OCI-LY1 (cell line): ENCODE data around the gene RIPOR2.

Experiments
- H2AFZ ChIP-seq: fragments of 200-600 bp; sonication (generic), shearing (Covaris generic); 2 replicates; pipeline ENCODE4 v1.6.0; 2014; ENCODE audit warnings: antibody characterized with exemption, mild to moderate bottlenecking, low read length
- H3F3A ChIP-seq: fragments of 200-600 bp; sonication (generic), shearing (Covaris generic); 2 replicates; pipeline ENCODE4 v1.6.0; 2014; ENCODE audit warnings: mild to moderate bottlenecking, antibody characterized with exemption, low read length, moderate library complexity; ENCODE audit not compliant: insufficient read depth
- H3K27ac ChIP-seq: fragments of 200-600 bp; sonication (generic); 2 replicates; pipeline ENCODE4 v1.5.1; 2014; ENCODE audit warnings: low read length, mixed run types, mild to moderate bottlenecking, low read depth; ENCODE audit not compliant: poor library complexity, severe bottlenecking
- H3K27me3 ChIP-seq: fragments of 200-600 bp; sonication (generic); 2 replicates; pipeline ENCODE4 v1.6.0; 2014; ENCODE audit warnings: antibody characterized with exemption, mild to moderate bottlenecking, low read length, moderate library complexity; ENCODE audit not compliant: insufficient read depth
- H3K36me3 ChIP-seq: fragments of 200-600 bp; sonication (generic); 2 replicates; pipeline ENCODE4 v1.6.1; 2014; ENCODE audit warnings: mild to moderate bottlenecking, antibody characterized with exemption, low read length, moderate library complexity, mixed read lengths; ENCODE audit not compliant: insufficient read depth
- H3K4me1 ChIP-seq: fragments of 200-600 bp; sonication (generic); 2 replicates; pipeline ENCODE4 v1.5.1; 2014; ENCODE audit warnings: mild to moderate bottlenecking, low read length, moderate library complexity; ENCODE audit not compliant: insufficient read depth, severe bottlenecking
- H3K4me2 ChIP-seq: fragments of 200-600 bp; sonication (generic), shearing (Covaris generic); 2 replicates; pipeline ENCODE4 v1.6.1; 2014; ENCODE audit warnings: low read length
- H3K4me3 ChIP-seq: fragments of 200-600 bp; sonication (generic); 2 replicates; pipeline ENCODE4 v1.5.1; 2014; ENCODE audit warnings: low read length, low read depth, mild to moderate bottlenecking, mixed read lengths; ENCODE audit not compliant: poor library complexity, severe bottlenecking
- H3K79me2 ChIP-seq: fragments of 200-600 bp; shearing (Covaris generic); 2 replicates; pipeline ENCODE4 v1.6.1; 2016; ENCODE audit warnings: mixed run types, low read length, mixed read lengths; ENCODE audit not compliant: insufficient read depth
- H3K9ac ChIP-seq: fragments of 200-600 bp; sonication (generic), shearing (Covaris generic); 2 replicates; pipeline ENCODE4 v1.6.1; 2014; ENCODE audit warnings: mild to moderate bottlenecking, low read length, mixed read lengths
- H3K9me2 ChIP-seq: fragments of 200-600 bp; sonication (generic), shearing (Covaris generic); 2 replicates; pipeline ENCODE4 v1.6.1; 2014; ENCODE audit warnings: low read depth, mild to moderate bottlenecking, low read length, mixed read lengths
- H3K9me3 ChIP-seq: fragments of 200-600 bp; shearing (Covaris generic); 2 replicates; pipeline ENCODE4 v1.6.1; 2014; ENCODE audit warnings: low read length, mixed read lengths
- H4K20me1 ChIP-seq: fragments of 200-600 bp; sonication (generic), shearing (Covaris generic); 2 replicates; pipeline ENCODE4 v1.6.0; 2016; ENCODE audit warnings: mild to moderate bottlenecking, low read length; ENCODE audit not compliant: insufficient read depth
- CTCF ChIP-seq: fragments of 200-600 bp; sonication (generic), shearing (Covaris generic); IDR thresholded peaks from 2 replicates; pipeline ENCODE4 v1.5.1; 2017; ENCODE audit warnings: mild to moderate bottlenecking, antibody characterized with exemption, low read length, moderate library complexity, mixed read lengths
- EZH2 ChIP-seq: fragments of 200-600 bp; sonication (generic), shearing (Covaris generic); IDR thresholded peaks from 2 replicates; pipeline ENCODE4 v1.8.0; 2017; ENCODE audit warnings: borderline replicate concordance, mixed run types, mild to moderate bottlenecking, antibody characterized with exemption, low read length, moderate library complexity, mixed read lengths

The RIPOR2 gene

GRCh38 chr6:24827970-24828369, 107.8 kb downstream of the RIPOR2 start:
- H3K79me2 ChIP-seq = no peaks in the 10 kb centered on the region
- no peak overlapping the region for H3K4me3 ChIP-seq
- no peaks in the 10 kb centered on the region for H3K4me1 ChIP-seq
- TF ChIP-seq EZH2 (no peak), CTCF (no peak)
- no peaks in the 10 kb centered on the region for H4K20me1 ChIP-seq
- no peaks in the 10 kb centered on the region for H3K9me3 ChIP-seq
- H3F3A ChIP-seq = no peaks in the 10 kb centered on the region
- no peak overlapping the region for H3K9ac ChIP-seq
- no peaks in the 10 kb centered on the region for H3K9me2 ChIP-seq
- H3K27me3 ChIP-seq = no peaks in the 10 kb centered on the region
- H3K4me2 ChIP-seq = no peak overlapping the region
- H3K36me3 ChIP-seq = peaks cover 63% of the 10 kb centered on the region
- H2AFZ ChIP-seq = no peak overlapping the region
- no peak overlapping the region for H3K27ac ChIP-seq

DNA sequence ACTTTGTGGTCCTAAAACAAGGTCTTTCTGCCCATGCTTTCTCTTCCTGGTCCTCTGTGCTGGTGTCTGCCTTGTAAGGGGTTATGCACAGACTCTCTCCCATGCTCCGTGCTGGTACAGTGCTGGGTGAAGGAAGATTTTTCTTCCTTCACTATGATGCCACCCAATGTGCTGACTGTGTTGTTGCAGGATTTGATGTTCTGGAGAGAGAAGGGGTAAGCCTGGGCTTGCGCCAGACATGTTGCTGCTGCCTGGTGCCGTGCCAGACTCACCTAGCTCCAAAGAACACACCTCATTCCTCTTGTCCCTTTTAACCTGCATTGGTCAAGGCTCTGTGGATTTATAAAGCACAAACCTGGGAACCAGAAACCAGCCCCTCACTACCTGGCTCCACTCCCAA, 108.6 kb downstream of the RIPOR2 start:
- Histone ChIP-seq H3K4me1 (no peaks in the 10 kb centered on the region), H3K4me3 (no peak overlapping the region), H3K27ac (no peak overlapping the region), H3K4me2 (no peak overlapping the region), H3K9me2 (no peaks in the 10 kb centered on the region), H3K36me3 (peaks cover 56% of the 10 kb centered on the region), H3K9ac (no peak overlapping the region), H3K9me3 (no peaks in the 10 kb centered on the region), H2AFZ (no peak overlapping the region), H3K27me3 (no peaks in the 10 kb centered on the region), H4K20me1 (no peaks in the 10 kb centered on the region), H3K79me2 (no peaks in the 10 kb centered on the region), H3F3A (no peaks in the 10 kb centered on the region)
- TF ChIP-seq CTCF (no peak), EZH2 (no peak)

- Histone ChIP-seq H3K4me1 (no peaks in the 10 kb centered on the region), H3K79me2 (no peaks in the 10 kb centered on the region), H3K9me3 (no peaks in the 10 kb centered on the region), H3K9me2 (no peaks in the 10 kb centered on the region), H3K4me3 (no peak overlapping the region), H3K9ac (no peak overlapping the region), H4K20me1 (no peaks in the 10 kb centered on the region), H2AFZ (no peak overlapping the region), H3K4me2 (no peak overlapping the region), H3K36me3 (peaks cover 49% of the 10 kb centered on the region), H3K27me3 (no peaks in the 10 kb centered on the region), H3K27ac (no peak overlapping the region), H3F3A (no peaks in the 10 kb centered on the region)
- TF ChIP-seq EZH2 = no peak
- TF ChIP-seq CTCF = no peak
These were observed 110.6 kb downstream of the RIPOR2 start for GRCh38 chr6:24825130-24825630.
